Mucosa of stomach (tissue), 1 donor: ENCODE measurements around the gene CTAGE1.

Experiments used
- H3K27me3 ChIP-seq: one replicate; pipeline ENCODE4 v1.7.0; 2013; ENCODE audit warnings: mild to moderate bottlenecking, low read length; ENCODE audit not compliant: control insufficient read depth, insufficient read depth
- H3K36me3 ChIP-seq: one replicate; pipeline ENCODE4 v1.7.0; 2013; ENCODE audit warnings: low read length; ENCODE audit not compliant: control insufficient read depth, insufficient read depth
- H3K4me1 ChIP-seq: one replicate; pipeline ENCODE4 v1.7.0; 2013; ENCODE audit warnings: mild to moderate bottlenecking, low read length; ENCODE audit not compliant: control insufficient read depth, insufficient read depth
- H3K4me3 ChIP-seq: one replicate; pipeline ENCODE4 v1.7.0; 2013; ENCODE audit warnings: low read length
- H3K9ac ChIP-seq: one replicate; pipeline ENCODE4 v1.7.0; 2013; ENCODE audit warnings: mild to moderate bottlenecking, low read length, moderate library complexity
- H3K9me3 ChIP-seq: one replicate; pipeline ENCODE4 v1.7.0; 2013; ENCODE audit warnings: mild to moderate bottlenecking, low read length, moderate library complexity; ENCODE audit not compliant: control insufficient read depth
- donor health status: Pancreatic carcinoma.

Gene CTAGE1

GRCh38 chr18:22432657-22433137, 15.0 kb upstream of the CTAGE1 start:
- H3K4me1 ChIP-seq: peaks cover 8% of the 10 kb centered on the region
- H3K4me3 ChIP-seq: peak overlapping the region; percentile 3
- no peaks in the 10 kb centered on the region for H3K27me3 ChIP-seq
- H3K36me3 ChIP-seq: no peaks in the 10 kb centered on the region
- no peaks in the 10 kb centered on the region for H3K9me3 ChIP-seq
- peak overlapping the region; percentile 1 for H3K9ac ChIP-seq

- Histone ChIP-seq H3K27me3 (no peaks in the 10 kb centered on the region), H3K9me3 (no peaks in the 10 kb centered on the region), H3K36me3 (no peaks in the 10 kb centered on the region), H3K4me1 (peaks cover 5% of the 10 kb centered on the region), H3K9ac (no peak overlapping the region), H3K4me3 (no peak overlapping the region)
These were observed 11.8 kb upstream of the CTAGE1 start for GRCh38 chr18:22429564-22429963.

GRCh38 chr18:22428672-22429071, 11.0 kb upstream of the CTAGE1 start:
- Histone ChIP-seq H3K27me3 (no peaks in the 10 kb centered on the region), H3K9ac (no peak overlapping the region), H3K36me3 (no peaks in the 10 kb centered on the region), H3K4me3 (no peak overlapping the region), H3K4me1 (peaks cover 5% of the 10 kb centered on the region), H3K9me3 (no peaks in the 10 kb centered on the region)

DNA sequence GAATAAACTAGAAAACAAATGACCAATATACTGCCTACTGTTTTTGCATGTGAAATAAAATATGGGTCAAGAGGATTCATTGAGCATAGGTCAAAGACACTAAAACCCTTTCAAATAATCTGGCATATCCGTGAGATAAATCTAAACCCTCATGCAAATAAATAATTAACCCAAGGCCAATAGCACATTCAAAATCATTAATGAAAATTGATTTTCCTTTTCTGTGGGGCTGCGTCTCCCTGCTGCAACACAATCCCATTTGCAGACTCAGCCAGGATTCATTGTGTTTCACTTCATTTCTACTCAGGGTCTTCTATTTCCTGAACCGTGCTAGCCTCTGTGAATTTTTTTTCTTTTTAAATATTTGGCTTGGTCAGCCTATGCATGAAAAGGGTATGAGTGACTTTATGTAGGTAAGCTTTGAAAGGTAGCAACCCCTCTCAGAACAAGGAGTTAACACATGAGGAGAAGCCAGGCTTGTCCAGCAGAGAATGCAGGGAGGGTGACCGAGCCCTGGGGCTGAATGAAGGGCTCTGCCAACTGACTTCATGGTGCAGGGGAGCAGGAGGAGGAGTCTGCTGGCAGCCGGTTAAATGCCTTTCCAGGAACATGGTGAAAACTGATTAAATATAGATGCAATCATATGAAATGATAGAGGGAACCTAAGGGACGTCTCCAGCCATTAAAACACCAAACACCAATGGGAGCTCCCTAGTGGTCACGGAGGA, 10.3 kb upstream of the CTAGE1 start:
- H3K36me3 ChIP-seq: no peaks in the 10 kb centered on the region
- no peaks in the 10 kb centered on the region for H3K27me3 ChIP-seq
- H3K9me3 ChIP-seq: no peaks in the 10 kb centered on the region
- no peak overlapping the region for H3K4me3 ChIP-seq
- H3K9ac ChIP-seq: no peak overlapping the region
- H3K4me1 ChIP-seq: peaks cover 2% of the 10 kb centered on the region

- no peaks in the 10 kb centered on the region for H3K9me3 ChIP-seq
- H3K4me3 ChIP-seq: no peak overlapping the region
- H3K27me3 ChIP-seq: no peaks in the 10 kb centered on the region
- H3K4me1 ChIP-seq: peaks cover 4% of the 10 kb centered on the region
- H3K36me3 ChIP-seq: no peaks in the 10 kb centered on the region
- H3K9ac ChIP-seq: no peak overlapping the region
These were observed 6.8 kb upstream of the CTAGE1 start for GRCh38 chr18:22424565-22424963.

- H3K9me3 ChIP-seq: no peaks in the 10 kb centered on the region
- H3K9ac ChIP-seq: no peak overlapping the region
- no peaks in the 10 kb centered on the region for H3K27me3 ChIP-seq
- H3K4me1 ChIP-seq: peaks cover 4% of the 10 kb centered on the region
- no peak overlapping the region for H3K4me3 ChIP-seq
- H3K36me3 ChIP-seq: no peaks in the 10 kb centered on the region
These were observed 6.3 kb upstream of the CTAGE1 start for GRCh38 chr18:22423878-22424564.

DNA sequence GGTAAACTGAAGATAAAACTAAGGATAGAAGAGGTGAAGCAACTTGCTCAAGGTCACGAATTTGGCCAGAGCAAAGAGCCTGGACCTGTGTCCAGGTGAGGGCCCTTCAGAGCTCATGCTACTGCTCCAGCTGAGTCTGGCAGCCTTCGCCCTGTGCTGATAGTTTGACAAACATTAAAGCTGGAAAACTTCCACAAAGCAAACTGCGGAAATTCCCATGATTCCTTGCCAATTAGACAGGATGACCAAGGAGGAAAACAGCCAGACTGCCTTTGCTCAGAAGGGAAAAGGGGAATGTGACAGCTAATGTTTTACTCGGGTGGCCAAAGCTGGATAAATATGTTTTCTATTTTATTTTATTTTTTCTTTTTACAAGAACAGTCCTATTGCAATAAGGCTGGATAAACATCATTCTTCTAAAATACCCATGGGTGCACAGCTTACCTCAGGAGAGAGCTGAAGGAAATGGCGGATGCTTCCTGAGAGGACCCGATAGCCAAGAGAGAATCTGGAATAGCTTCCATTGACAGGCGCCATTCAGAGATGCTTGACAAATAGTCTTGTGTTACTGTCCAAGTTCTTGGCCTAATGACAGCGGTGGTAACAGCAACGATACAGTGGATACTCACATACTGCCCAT, 5.3 kb upstream of the CTAGE1 start:
- no peaks in the 10 kb centered on the region for H3K27me3 ChIP-seq
- peaks cover 4% of the 10 kb centered on the region for H3K4me1 ChIP-seq
- no peaks in the 10 kb centered on the region for H3K9me3 ChIP-seq
- no peak overlapping the region for H3K9ac ChIP-seq
- H3K36me3 ChIP-seq: no peaks in the 10 kb centered on the region
- H3K4me3 ChIP-seq: no peak overlapping the region

- Histone ChIP-seq H3K9ac (no peak overlapping the region), H3K36me3 (no peaks in the 10 kb centered on the region), H3K4me1 (peaks cover 4% of the 10 kb centered on the region), H3K4me3 (no peak overlapping the region), H3K27me3 (no peaks in the 10 kb centered on the region), H3K9me3 (no peaks in the 10 kb centered on the region)
These were observed 2.9 kb upstream of the CTAGE1 start for GRCh38 chr18:22420652-22421051.

DNA sequence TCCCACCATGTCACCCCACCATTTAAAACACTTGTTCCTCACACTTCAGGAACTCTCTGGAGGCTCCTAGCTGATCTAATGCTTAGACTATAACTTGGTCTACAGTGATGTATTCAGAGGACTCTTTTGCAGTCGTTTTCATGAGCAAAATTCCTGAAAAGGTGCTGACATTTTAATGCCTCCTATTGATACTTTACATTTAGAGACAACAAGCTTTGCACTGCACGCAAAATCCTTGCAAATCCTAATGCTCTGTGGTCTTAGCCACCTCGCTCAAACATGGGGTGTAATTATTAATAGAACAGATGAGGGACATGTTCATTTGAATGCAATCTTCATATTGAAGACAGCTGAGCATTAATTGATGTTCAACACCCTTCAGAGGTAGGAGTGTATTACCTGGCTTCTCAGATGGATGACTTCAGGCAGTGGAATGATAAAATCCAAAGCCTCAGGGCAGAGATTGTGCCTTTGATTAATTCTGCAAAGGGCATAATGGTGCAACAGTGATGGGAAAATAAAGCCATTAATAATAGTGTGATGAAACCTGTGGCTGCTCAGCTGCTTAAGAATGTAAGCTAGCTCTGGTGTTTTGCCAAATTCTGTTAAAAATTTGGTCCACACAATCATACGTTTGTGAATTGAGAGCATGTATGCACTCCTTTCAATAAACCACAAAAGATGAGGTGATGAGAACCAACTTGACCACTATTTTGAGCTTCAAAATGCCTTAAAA, 5.4 kb downstream of the CTAGE1 start:
- no peaks in the 10 kb centered on the region for H3K4me1 ChIP-seq
- H3K9me3 ChIP-seq: no peaks in the 10 kb centered on the region
- no peaks in the 10 kb centered on the region for H3K36me3 ChIP-seq
- H3K4me3 ChIP-seq: no peak overlapping the region
- no peaks in the 10 kb centered on the region for H3K27me3 ChIP-seq
- H3K9ac ChIP-seq: no peak overlapping the region

DNA sequence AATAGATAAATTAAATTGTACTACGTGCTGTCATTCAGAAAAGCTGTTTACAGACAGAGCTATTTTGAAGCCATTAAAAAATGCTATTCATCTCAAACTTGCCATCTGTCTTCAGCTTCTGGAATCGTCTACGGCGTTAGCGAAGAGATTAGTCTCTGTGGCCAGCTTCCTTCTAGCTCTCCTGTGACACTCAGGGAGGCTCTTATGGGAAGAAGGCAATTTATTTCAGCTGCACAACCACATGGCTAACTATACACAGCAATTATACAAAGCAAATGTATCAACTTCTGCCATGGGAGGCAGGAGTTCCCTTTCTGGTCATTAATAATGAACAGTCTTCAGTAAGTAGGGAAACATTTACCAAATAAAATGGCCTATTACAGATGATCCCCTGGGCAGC, 6.3 kb downstream of the CTAGE1 start:
- no peaks in the 10 kb centered on the region for H3K9me3 ChIP-seq
- H3K27me3 ChIP-seq: no peaks in the 10 kb centered on the region
- H3K4me1 ChIP-seq: no peaks in the 10 kb centered on the region
- no peaks in the 10 kb centered on the region for H3K36me3 ChIP-seq
- no peak overlapping the region for H3K9ac ChIP-seq
- H3K4me3 ChIP-seq: no peak overlapping the region

DNA sequence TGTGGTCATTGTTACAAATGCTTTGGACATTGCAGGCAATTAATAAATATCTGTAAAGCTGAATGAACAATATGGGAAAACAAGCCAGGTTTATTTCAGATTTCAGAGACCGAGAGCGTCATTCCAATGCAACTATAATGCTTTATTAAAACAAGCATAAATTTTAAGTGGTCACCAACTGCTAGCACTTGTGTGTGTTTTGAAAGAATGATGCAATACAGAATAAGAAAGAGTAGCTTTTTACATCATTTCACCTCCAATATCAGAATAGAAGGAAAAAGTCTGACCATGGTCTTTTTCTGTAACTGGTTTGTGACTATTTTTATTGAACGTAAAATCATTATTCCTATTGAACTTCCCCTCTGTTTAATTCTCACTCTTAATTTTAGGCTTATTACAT, 7.6 kb downstream of the CTAGE1 start:
- Histone ChIP-seq H3K9ac (no peak overlapping the region), H3K9me3 (no peaks in the 10 kb centered on the region), H3K36me3 (no peaks in the 10 kb centered on the region), H3K4me1 (no peaks in the 10 kb centered on the region), H3K4me3 (no peak overlapping the region), H3K27me3 (no peaks in the 10 kb centered on the region)

DNA sequence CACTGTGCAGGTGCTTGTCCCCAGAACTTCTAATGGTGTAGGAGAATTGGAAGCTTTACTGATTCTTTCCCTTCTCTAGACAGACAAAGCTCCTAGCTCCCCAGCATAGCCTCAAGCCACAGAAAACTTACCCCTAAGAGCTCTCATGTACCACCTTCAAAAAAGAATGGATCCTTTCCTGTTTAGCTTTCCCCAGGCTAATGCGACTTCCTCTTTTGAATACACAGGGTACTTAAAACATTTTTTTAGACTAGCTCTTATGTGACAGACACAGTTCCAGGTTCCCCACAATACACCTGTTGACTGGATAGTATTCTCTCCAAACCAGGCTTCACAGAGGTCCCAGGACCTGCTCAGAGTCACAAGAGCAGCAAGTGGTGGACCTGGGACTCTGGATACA, 8.3 kb downstream of the CTAGE1 start:
- Histone ChIP-seq H3K9me3 (no peaks in the 10 kb centered on the region), H3K4me3 (no peak overlapping the region), H3K4me1 (no peaks in the 10 kb centered on the region), H3K36me3 (no peaks in the 10 kb centered on the region), H3K9ac (no peak overlapping the region), H3K27me3 (no peaks in the 10 kb centered on the region)
